Right ventricle myocardium inferior (tissue), 1 donor: Measurements from ENCODE around the gene PDE2A. TPM values are rescaled to one million over a fixed set of nuclear protein-coding genes. Genes with fewer than 3 reads are reported as not detected.
"Not testable (repeated sequence)": the region's sequence is repeated elsewhere in the genome, so short reads cannot be mapped to it uniquely, and the experiment has no call there.

ENCODE experiments used
- ATAC-seq: fragments of 200-7000 bp; cut with Tn5 transposase; one replicate; pipeline ENCODE4 v1.9.1; 2020; ENCODE audit warnings: mild to moderate bottlenecking, moderate library complexity
- DNase-seq: peaks from one replicate; pipeline ENCODE4 v3.0.0; 2021; ENCODE audit errors: missing footprints
- intact Hi-C: fragments of 100-400 bp; cut with DNase I; formaldehyde crosslinking; loops from one replicate; pipeline ENCODE4 v1.11.0; 2022
- microRNA-seq: library from miRNA; unstranded; fragments of <30 nt; microRNA quantifications from one replicate; pipeline ENCODE4 v1.2.0, GENCODE V29; 2020
- total RNA-seq: library from RNA; stranded (reverse); fragmentation: NEBNext Ultra II Directional; extraction: Animal tissue kit (Norgen Biotek cat#: 25700); gene quantifications from one replicate; pipeline ENCODE4 v1.2.1, GENCODE V29; 2021
- donor health status: DM: no; HTN: yes; CAD: no; lungs with severe emphysema.

Gene PDE2A
- total RNA-seq, 1 donor from 2014 or later: 41.2 TPM

DNA sequence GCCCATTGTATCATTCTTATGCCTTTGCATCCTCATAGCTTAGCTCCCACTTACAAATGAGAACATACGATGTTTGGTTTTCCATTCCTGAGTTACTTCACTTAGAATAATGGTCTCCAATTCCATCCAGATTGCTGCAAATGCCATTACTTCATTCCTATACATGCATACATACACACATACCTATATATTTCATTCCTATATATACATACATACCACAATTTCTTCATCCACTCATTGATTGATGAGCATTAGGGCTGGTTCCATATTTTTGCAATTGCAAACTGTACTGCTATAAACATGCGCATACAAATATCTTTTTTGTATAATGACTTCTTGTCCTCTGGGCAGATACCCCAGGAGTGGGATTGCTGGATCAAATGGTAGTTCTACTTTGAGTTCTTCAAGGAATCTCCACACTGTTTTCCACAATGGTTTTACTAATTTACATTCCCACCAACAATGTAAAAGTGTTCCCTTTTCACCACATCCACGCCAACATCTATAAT, 119.2 kb downstream of the PDE2A start:
- DNase-seq, intact Hi-C loops, ATAC-seq: not testable (repeated sequence)

DNA sequence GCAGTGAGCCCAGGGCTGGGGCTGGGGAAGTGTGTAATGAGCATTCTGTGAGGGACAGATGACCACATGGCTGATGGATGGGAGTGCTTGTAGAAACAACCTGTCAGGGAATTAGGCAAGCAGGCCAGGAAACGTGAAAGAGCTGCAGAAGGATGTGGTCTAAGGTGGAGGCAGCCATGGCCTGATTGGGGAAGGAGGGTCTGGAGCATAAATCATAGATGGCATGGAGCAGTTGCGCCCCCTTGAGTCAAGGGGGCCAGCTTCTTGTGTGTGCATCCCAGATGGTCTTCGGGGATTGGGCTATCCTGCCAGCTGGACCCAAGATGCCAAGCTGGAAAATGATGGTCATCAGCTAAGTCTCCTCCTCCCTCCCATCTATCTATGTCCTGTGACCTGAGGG, 120.5 kb downstream of the PDE2A start:
- intact Hi-C loops: no loop called here
- no peak for ATAC-seq
- no peak for DNase-seq

DNA sequence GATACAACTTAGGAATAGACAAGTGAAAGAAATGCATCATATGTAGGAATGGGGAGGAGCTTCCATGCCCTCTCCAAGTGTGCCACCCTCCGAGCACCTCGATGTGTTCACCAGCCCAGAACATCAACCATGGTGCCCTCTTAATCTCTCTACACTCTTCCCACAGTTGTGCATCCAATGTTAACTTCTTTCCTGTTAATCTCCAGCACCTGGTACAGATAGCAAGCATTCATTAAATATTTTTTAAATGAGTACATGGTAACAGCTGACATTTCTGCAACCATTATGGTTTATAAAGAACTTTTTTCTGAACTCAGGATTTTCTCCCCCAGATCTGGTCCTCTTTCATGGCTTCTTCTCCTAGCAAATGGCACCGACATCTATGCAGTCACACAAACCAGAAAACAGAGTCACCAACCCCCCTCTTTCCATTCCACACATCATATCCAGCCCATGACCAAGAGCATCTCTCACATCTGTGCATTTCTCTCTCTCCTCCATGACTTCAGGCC, 121.8 kb downstream of the PDE2A start:
- ATAC-seq: no peak

DNA sequence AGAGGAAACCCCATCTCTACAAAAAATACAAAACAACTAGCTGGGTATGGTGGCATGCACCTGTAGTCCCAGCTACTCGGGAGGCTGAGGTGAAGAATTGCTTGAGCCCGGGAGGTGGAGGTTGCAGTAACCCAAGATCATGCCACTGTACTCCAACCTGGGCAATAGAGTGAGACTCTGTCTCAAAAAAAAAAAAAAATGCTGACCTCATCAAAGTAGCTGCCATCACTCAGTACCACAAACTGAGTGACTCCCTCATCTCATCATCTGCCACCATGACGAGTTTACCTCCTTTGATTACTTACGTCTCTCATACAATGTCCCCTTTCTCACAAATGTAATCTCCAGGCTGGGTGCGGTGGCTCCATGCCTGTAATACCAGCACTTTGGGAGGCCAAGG, 122.7 kb downstream of the PDE2A start:
- ATAC-seq (no peak), DNase-seq (no peak)
- intact Hi-C loops: no loop called here

More for the DNA sequence above, 121.8 kb downstream of the PDE2A start:
- intact Hi-C loops: no loop called here
- no peak for DNase-seq

DNA sequence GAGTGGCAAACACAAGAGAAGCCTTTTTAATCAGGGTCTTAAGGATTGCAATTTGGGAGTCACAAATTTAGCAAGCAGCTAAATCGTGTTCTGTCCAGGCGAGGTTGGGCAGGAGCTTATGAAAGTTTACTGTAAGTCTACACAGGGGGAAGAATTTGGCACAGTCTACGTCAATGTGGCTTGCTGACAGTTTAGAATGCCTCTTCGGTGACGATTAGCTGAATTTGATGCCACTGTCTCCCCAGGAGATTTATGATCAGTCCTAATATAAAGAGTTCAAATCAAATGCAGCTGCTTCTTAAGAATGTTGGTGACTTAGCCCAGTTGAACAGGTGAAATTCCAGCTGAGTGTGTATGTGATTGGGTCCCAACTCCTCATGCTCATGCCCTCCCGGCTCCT, 125.8 kb downstream of the PDE2A start:
- ATAC-seq (no peak), DNase-seq (no peak)
- intact Hi-C loops: no loop called here

DNA sequence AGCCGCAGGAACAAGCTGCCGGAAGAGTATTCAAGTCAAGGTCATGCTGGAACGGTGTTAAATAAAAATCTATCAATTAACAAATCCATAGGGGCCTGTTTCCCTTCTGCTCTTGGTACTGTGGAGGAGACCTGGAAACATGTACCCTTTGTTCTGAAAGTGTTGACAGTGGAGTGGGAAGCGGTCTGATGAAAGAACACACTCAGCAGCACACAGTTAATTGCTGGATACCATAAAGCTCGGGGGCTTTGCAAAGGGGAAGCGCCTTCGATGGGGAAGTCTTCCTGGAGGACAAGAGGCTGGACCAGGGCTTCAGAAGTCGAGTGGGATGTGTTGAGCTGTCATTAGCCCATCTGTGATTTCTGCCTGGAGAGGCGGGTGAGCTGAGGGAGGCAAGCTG, 127.4 kb downstream of the PDE2A start:
- intact Hi-C loops: no loop called here
- ATAC-seq (no peak), DNase-seq (no peak)

GRCh38 chr11:72544589-72544988, 129.6 kb downstream of the PDE2A start:
- ATAC-seq: no peak
- intact Hi-C loops: no loop called here
- DNase-seq: no peak

DNA sequence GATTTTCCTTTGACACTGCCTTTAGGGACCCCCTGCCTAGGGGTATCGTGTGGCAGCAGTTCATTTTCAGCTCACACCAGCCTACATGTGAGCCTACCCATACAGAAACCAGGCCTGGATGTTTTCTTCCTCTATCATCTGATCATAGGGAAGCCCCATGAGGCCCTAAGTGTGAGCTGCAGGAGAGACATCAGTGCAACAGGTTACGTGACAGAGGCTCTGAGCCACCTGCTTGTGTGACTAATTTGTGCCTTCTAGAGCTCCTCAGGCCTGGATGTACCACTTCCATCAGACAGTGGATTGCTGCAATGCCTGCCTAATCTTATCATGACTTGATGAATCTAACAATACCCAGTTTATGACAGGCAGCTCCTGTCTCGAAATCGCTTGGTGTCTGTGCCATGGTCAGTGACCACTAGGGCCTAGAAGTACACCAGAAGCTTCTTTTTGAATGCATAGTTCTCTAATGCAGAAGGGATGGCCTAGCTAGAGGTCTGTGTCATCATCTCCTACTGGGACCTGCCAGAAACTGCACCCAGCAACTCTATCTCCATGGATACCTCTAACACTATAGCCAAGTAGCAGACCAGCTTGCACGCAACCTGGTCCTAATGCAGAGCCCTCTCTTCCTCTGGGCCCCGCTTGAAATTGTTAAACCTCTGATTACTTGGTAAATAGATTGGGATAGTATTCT, 130.2 kb downstream of the PDE2A start:
- intact Hi-C loops: no loop called here
- no peak for ATAC-seq
- DNase-seq: no peak

DNA sequence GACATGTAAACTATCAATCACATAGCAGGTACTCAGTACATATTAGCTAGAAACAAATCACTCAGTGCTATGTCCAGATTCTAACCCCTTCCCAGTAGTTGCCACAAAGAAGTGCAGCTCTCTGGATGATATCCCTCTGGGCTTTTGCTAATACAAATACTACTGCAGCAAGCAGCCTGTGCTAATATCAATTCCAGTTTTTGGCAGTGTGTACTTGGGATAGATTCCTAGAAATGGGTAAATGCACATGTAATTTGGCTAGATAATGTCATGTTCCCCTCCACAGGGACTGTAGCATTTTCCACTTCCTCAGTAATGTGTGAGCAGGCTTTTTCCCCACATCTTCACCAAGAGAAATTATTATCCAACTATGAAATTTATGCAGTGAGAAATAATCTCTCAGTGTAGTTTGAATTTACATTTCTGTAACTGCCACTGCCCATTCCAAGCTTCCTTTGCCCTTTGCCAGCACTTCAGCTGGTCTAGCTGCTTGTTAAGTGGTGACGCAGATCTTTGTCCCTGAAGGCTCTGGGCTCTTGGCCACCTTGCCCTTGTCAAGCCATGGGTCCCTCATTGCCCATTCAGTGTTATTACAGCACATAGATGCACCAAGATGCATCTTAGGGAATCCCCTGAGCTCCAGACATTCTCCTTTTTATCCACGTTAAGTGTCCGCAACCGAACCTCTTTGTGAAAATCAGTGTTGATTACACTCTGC, 132.8 kb downstream of the PDE2A start:
- DNase-seq (no peak), ATAC-seq (peak; percentile 54)
- intact Hi-C loops: no loop called here

DNA sequence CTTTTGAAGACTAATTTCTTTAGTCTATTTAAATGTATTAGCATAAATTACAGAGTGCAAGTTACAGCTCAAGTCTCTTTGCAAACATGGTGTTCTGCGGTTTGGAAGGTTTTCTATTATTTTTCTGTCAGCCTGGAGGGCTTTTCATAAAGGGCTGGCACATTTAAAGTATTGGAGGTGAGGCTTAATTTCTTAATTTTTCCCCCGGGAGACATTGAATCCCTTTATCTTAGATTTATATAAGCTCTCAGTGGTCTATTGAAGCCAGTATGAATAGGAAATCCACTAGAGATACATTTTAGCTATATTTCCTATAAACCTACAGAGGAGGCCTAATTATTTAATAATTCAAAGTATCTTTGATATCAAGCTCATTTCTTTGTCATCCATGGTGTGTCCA, 137.2 kb downstream of the PDE2A start:
- intact Hi-C loops: no loop called here
- DNase-seq: no peak
- ATAC-seq: no peak

DNA sequence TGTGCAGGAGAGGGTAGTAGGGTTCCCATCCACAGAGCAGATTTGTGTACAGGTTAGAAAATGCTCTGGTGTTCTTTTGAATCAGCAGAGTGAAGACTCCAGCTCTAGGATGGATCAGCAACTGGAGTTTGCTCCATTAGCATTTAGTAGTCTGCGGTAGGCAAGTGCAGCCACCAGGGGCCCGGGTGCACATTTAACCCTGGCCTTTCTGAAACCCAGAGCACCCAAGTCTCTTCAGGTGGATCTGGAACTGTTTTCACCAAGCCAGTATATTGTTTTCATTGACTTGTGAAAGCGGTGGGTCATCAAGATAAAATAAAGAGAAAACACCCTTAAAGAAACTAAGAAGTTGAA, 139.1 kb downstream of the PDE2A start:
- intact Hi-C loops: no loop called here
- ATAC-seq (no peak), DNase-seq (no peak)

DNA sequence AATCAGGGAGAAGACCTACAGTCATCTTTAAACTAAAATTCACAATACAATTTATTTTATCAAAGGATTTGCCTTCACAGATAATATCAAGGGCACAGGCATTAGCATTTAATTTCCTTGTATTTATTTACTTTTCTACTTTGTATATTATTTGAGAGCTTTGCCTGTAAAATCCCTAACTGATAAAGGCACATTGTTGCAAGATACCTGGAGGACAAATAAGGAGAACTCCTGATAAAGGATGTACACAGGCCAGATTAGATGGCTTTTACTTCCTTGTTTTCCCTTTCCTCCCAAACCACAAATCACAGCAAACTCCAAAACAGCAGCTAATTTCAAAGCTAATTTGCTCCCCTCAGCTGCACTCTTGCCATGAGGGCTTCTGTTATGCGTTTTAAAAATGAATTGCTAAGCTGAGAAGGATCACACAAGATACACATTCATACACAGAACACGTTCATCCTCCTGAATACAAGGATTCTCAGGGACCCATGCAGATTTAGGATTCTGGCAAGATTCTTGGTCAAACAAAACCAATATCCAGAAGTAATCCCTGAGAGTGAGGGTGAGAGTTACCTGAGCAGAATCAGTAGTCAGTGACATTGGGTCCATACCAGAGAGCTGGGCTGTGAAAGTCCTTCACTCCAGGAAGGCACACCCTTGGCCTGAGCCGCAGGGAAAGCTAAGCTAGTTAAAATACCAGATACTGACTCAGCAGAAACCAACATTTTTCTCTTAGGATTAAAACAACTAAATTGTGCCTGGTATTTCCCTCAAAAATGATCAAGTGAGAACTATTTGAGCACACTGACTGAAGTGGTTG, 139.6 kb downstream of the PDE2A start:
- DNase-seq (no peak), ATAC-seq (peak; percentile 37)

DNA sequence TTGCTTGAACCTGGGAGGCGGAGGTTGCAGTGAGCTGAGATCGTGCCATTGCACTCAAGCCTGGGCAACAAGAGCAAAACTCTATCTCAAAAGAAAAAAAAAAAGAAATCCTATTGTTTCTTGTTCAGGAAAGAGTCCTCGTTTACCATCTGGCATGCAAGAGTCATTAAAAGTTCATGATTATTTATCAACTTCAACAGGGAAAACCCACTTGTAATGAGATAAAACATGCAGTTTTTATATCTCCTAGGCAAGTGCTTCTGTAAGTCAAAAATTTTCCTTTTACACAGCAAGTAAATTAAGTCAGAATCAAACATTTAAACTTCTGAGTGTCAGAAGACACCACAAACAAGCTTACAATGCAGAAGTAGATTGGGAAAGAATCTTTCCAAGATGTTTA, 145.2 kb downstream of the PDE2A start:
- no peak for DNase-seq
- ATAC-seq: no peak
- intact Hi-C loops: no loop called here

More for the DNA sequence above, 139.6 kb downstream of the PDE2A start:
- intact Hi-C loops: no loop called here

DNA sequence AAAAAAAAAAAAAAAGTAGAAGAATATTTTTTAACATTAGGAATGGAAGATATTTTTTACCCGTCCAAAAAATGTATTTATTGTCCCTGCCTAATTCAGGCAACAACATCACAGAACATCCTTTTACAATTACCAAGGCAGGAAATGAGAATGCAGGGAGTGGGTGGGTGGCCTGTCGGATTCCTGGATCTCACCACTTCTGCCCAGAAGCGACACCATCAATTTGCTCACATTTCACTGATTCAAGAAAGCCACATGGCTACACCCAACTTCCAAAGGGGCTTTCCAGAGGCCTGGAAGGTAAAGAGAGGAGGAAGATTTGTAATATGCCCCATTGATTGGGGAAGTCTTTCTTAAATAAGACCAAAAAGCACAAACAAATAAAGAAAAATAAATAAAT, 146.1 kb downstream of the PDE2A start:
- intact Hi-C loops: no loop called here
- DNase-seq (no peak), ATAC-seq (no peak)

Small RNAs within 50 kb of the gene (microRNA-seq; reads per million reads assigned to microRNA genes)
- gene MIR139: 13,752 reads per million, percentile 96 among the genes with 10 or more reads in this experiment

Other genes with a start within 250 kb of the PDE2A start
- 17.7 TPM for gene CLPB, start 239.9 kb downstream of the PDE2A start, total RNA-seq
- 55.2 TPM for gene ARAP1, start 78.0 kb upstream of the PDE2A start, total RNA-seq
- 114 TPM for gene STARD10, start 119.6 kb upstream of the PDE2A start, total RNA-seq
- gene ATG16L2, start 140.0 kb upstream of the PDE2A start, total RNA-seq: 16.5 TPM